Psoas muscle (tissue), 8 donors: ENCODE measurements around the gene C18orf32. TPM values are rescaled to one million over a fixed set of nuclear protein-coding genes. Genes with fewer than 3 reads are reported as not detected.

ENCODE experiments used
- ATAC-seq, 4 donors: fragments of 200-7000 bp; cut with Tn5 transposase; one replicate each; pipeline ENCODE4 v1.9.1; 2020; ENCODE audit warnings: moderate library complexity in 3 of 4, mild to moderate bottlenecking in 2 of 4
- DNase-seq, 2 donors: peaks; one replicate each; pipeline ENCODE4 v3.0.0-alpha.2; 2020
- H3K27ac ChIP-seq: fragments of 200-600 bp; one replicate; pipeline ENCODE4 v1.8.0; 2022
- H3K27me3 ChIP-seq, 3 donors: fragments of 200-600 bp in 1 of 3; one replicate each; pipeline versions ENCODE4 v1.6.1 to v1.8.0; 2013 to 2022; ENCODE audit warnings: low read length in 2 of 3, mild to moderate bottlenecking in 2 of 3, moderate library complexity in 1 of 3; ENCODE audit not compliant: insufficient read depth in 3 of 3
- H3K36me3 ChIP-seq, 2 donors: fragments of 200-600 bp in 1 of 2; one replicate each; pipeline versions ENCODE4 v1.6.1 to v1.8.0; 2013 to 2022; ENCODE audit warnings: low read depth in 1 of 2, mild to moderate bottlenecking in 1 of 2, moderate library complexity in 1 of 2; ENCODE audit not compliant: insufficient read depth in 1 of 2
- H3K4me1 ChIP-seq: fragments of 200-600 bp; one replicate; pipeline ENCODE4 v1.8.0; 2022
- H3K4me3 ChIP-seq: fragments of 200-600 bp; one replicate; pipeline ENCODE4 v1.8.0; 2022; ENCODE audit warnings: mild to moderate bottlenecking
- H3K9me3 ChIP-seq: fragments of 200-600 bp; one replicate; pipeline ENCODE4 v1.8.0; 2022
- WGBS, 3 donors: extraction: QIAGEN DNeasy Blood & Tissue Kit; methylation state at CpG; one replicate each; pipeline versions ENCODE4 v1.1.6 to v1.1.7; 2013; 5-methylcytosine and 5-hydroxymethylcytosine counted together
- intact Hi-C, 2 donors: fragments of 100-400 bp; cut with DNase I; formaldehyde crosslinking; loops; one replicate each; pipeline versions ENCODE4 v1.11.0 to v1.14.2; 2022
- polyA plus RNA-seq, 3 donors: library from polyadenylated mRNA; stranded (reverse); fragments of 200-250 nt; gene quantifications; one replicate each; pipeline ENCODE4 v1.2.3, GENCODE V29; 2013
- total RNA-seq, 4 donors: library from RNA; stranded (reverse); fragmentation: NEBNext Ultra II Directional in 2 of 4; extraction: Animal tissue kit (Norgen Biotek cat#: 25700) in 2 of 4; gene quantifications; one replicate each; pipeline versions ENCODE4 v1.2.1 to v1.2.4, GENCODE V29; 2021 to 2023
- TF ChIP-seq, protein P1 (sequence below): fragments of 200-600 bp; IDR thresholded peaks from one replicate; pipeline ENCODE4 v1.8.0; 2022; ENCODE audit warnings: antibody characterized with exemption
- donor health status: healthy with polysubstance abuse.
- donor health status: DM: no; HTN: no; CAD: no; lungs with moderate emphysema.
- donor health status: Bipolar disorder and iron deficiency.
- donor health status: healthy.
- donor health status: DM: yes; HTN: yes; CAD: no.
- donor health status: DM: no; HTN: no; CAD: no.
- donor health status: DM: no; HTN: no; CAD: no.
- donor health status: DM: yes; HTN: yes; CAD: no.

Gene C18orf32
- total and polyA plus RNA-seq, 7 donors, result 25.7 to 75.9 (median 39.6) TPM

DNA sequence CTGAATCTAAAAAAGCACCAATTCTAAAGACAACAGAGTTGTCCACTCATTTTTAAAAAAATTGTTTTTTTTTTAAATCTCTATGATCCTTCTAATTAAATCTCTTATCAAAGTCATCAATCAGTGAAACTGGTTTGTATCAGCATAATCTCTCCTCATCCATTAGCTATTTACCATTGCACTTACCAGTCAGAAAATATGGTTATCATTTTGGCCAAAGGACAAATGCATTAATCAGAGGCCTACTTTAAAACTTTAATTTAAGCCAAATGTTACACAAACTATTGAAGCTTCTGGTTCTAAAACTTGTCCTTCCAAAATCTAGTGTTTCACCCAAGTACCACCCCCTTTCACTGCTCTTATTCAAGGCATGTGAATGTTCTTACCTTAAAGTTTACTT is 3.8 kb downstream of the C18orf32 start:
- peaks cover 7 to 60% of the 10 kb centered on the region in 2 donors for H3K36me3 ChIP-seq
- DNase-seq (no peak), ATAC-seq (no peak)
- TF ChIP-seq, protein P1, sequence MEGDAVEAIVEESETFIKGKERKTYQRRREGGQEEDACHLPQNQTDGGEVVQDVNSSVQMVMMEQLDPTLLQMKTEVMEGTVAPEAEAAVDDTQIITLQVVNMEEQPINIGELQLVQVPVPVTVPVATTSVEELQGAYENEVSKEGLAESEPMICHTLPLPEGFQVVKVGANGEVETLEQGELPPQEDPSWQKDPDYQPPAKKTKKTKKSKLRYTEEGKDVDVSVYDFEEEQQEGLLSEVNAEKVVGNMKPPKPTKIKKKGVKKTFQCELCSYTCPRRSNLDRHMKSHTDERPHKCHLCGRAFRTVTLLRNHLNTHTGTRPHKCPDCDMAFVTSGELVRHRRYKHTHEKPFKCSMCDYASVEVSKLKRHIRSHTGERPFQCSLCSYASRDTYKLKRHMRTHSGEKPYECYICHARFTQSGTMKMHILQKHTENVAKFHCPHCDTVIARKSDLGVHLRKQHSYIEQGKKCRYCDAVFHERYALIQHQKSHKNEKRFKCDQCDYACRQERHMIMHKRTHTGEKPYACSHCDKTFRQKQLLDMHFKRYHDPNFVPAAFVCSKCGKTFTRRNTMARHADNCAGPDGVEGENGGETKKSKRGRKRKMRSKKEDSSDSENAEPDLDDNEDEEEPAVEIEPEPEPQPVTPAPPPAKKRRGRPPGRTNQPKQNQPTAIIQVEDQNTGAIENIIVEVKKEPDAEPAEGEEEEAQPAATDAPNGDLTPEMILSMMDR, result no peak
- no peaks in the 10 kb centered on the region for H3K9me3 ChIP-seq
- H3K27ac ChIP-seq, result no peak overlapping the region
- H3K4me1 ChIP-seq, result peaks cover 14% of the 10 kb centered on the region
- intact Hi-C loops, result no loop called here
- no peak overlapping the region for H3K4me3 ChIP-seq
- no peaks in the 10 kb centered on the region for H3K27me3 ChIP-seq

DNA sequence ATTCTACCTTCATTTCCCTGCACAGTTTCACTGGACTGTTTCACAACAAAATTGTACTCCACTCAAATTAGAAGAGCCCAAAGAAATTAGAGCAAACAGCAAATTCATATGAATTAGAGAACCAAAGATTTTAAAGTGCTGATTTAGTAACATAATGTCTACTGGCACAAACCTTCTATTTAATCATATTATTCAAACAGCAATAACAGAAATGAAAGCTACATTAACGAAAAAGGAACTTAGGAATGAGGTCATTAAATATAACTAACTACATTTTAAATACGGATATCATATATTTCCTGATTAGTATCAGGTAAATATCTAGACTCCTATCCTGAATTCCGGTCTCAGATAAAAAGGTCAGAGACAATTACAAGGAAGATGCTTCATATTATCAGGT is 5.1 kb downstream of the C18orf32 start:
- Histone ChIP-seq H3K36me3 (peaks cover 7 to 62% of the 10 kb centered on the region in 2 donors), H3K4me1 (peaks cover 11% of the 10 kb centered on the region), H3K27me3 (no peaks in the 10 kb centered on the region), H3K4me3 (no peak overlapping the region), H3K27ac (no peak overlapping the region), H3K9me3 (no peaks in the 10 kb centered on the region)
- TF ChIP-seq, protein P1, result no peak
- 85 to 92% (median 92%) methylated on average over 3 of the region's 3 CpGs for WGBS, 3 donors
- DNase-seq (no peak), ATAC-seq (no peak)
- intact Hi-C loops, result no loop called here

DNA sequence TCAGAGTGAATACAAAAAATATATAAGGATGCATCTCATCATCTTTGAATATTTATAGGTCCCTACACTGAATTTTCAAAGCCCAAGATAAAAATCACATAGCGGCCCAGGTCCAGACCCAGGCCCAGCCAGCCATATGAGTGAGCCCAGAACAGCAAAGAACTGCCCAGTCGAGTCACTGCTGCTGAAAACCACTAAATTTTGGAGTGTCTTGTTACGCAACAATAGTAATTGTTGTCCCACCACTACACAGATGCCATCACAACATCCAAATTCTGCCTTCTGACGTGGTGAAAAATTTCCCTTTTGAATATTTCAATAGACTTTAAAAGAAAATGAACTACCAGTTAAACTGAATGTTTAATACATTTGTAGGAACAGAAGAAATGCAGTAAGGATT is 5.7 kb downstream of the C18orf32 start:
- ATAC-seq (no peak), DNase-seq (no peak)
- no peaks in the 10 kb centered on the region for H3K27me3 ChIP-seq
- H3K36me3 ChIP-seq, result peaks cover 7 to 68% of the 10 kb centered on the region in 2 donors
- TF ChIP-seq, protein P1, result no peak
- 79 to 86% (median 81%) methylated on average over 4 of the region's 4 CpGs for WGBS, 3 donors
- no peak overlapping the region for H3K27ac ChIP-seq
- peaks cover 17% of the 10 kb centered on the region for H3K4me1 ChIP-seq
- no peak overlapping the region for H3K4me3 ChIP-seq
- intact Hi-C loops, result no loop called here
- no peaks in the 10 kb centered on the region for H3K9me3 ChIP-seq

DNA sequence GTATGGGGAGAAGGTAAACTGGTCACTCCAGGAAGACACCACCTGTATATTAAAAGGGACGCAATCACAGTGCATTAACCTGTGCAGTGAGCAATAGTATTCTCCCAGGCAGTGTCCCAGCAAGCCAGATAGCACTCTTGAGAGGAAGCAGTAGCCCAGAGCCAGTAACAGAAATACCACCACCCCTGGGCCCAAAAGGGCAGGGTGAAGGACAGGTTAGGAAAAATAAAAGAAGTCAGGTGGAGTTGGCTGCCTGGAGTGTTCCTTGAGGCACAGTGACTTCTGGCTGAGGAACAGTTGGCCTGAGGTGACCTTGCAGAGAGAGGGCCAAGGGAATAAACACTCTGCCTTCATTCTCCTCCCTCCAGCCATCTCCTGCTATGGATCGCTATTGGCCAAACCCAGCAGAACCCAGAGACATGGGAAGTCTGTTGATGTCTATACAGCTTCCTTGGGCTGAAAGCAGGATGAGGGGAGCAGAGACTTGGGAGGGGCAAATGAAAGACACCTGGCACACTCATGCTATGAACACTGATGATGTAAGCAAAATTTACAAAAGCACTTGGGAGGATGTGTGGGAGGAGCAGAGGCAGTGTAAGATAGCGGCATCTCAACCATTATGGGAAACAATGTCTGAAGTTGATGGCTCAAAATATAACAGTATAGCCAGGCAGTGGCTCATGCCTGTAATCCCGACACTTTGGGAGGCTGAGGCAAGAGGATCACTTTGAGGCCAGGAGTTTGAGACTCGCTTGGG is 7.5 kb downstream of the C18orf32 start:
- DNase-seq (no peak), ATAC-seq (peak in 2 of 4 donors; percentile 32 to 41)
- H3K36me3 ChIP-seq, result peaks cover 7 to 70% of the 10 kb centered on the region in 2 donors
- WGBS, 3 donors, result 87 to 96% (median 94%) methylated on average over 5 of the region's 5 CpGs
- H3K27ac ChIP-seq, result no peak overlapping the region
- H3K27me3 ChIP-seq, result no peaks in the 10 kb centered on the region
- H3K4me3 ChIP-seq, result no peak overlapping the region
- H3K9me3 ChIP-seq, result no peaks in the 10 kb centered on the region
- intact Hi-C loops, result no loop called here
- TF ChIP-seq, protein P1, result no peak
- H3K4me1 ChIP-seq, result peaks cover 13% of the 10 kb centered on the region
